OCI-LY3 (cell line): ENCODE data around the gene RECK.

Source experiments
- EZH2phosphoT487 ChIP-seq: fragments of 200-600 bp; shearing (Covaris generic); IDR thresholded peaks from 2 replicates; pipeline ENCODE4 v1.6.1; 2018; ENCODE audit warnings: antibody characterized with exemption, mixed run types, low read depth
- TF ChIP-seq, protein P1 (sequence below): fragments of 200-600, 300-600 bp; sonication (generic); IDR thresholded peaks from 2 replicates; pipeline ENCODE4 v1.5.1; 2014; ENCODE audit warnings: antibody characterized with exemption, low read length, low read depth

DNA sequence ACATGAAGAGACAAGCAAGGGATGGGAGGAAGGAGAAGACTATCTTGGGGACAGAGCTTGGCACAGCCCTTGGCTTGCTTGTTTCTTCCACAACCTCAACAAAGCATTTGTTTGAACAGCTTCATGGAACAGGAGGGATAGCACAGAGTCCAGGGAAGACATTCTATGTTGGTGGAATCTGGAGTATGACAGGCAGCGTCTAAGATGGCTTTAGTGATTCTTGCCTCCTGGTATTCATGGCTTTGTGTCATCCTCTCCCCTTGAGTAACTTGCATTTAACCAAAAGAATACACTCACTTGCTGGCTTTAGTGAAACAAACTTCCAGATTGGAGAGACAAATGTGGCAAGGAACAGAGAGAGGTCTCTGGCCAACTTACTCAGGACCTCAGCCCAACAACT lies 30.8 kb upstream of the RECK start:
- TF ChIP-seq, protein P1, sequence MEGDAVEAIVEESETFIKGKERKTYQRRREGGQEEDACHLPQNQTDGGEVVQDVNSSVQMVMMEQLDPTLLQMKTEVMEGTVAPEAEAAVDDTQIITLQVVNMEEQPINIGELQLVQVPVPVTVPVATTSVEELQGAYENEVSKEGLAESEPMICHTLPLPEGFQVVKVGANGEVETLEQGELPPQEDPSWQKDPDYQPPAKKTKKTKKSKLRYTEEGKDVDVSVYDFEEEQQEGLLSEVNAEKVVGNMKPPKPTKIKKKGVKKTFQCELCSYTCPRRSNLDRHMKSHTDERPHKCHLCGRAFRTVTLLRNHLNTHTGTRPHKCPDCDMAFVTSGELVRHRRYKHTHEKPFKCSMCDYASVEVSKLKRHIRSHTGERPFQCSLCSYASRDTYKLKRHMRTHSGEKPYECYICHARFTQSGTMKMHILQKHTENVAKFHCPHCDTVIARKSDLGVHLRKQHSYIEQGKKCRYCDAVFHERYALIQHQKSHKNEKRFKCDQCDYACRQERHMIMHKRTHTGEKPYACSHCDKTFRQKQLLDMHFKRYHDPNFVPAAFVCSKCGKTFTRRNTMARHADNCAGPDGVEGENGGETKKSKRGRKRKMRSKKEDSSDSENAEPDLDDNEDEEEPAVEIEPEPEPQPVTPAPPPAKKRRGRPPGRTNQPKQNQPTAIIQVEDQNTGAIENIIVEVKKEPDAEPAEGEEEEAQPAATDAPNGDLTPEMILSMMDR = no peak
- no peak for TF ChIP-seq EZH2phosphoT487
